IMR-90 (cell line): ENCODE results near the gene RECK. TPM values are rescaled to one million over a fixed set of nuclear protein-coding genes. Genes with fewer than 3 reads are reported as not detected.
A peak's percentile ranks its signal among the peaks of the same experiment; 100 is the strongest.

Experiments used
- ATAC-seq: fragments of 200-7000 bp; cut with Tn5 transposase; 2 replicates; pipeline ENCODE4 v1.9.1; 2020; ENCODE audit warnings: low read depth, mild to moderate bottlenecking, moderate library complexity
- BruUV-seq: library from RNA; stranded (reverse); fragments of 400-500 nt; replicated peaks from 2 replicates; lab custom pipeline; 2021; lab: Mats Ljungman, UMichigan
- CTCF ChIA-PET: fragments of 300-600 bp; formaldehyde crosslinking; extraction: SDS; loops from one replicate; lab custom pipeline; 2021; ENCODE audit warnings: antibody characterized with exemption; lab: Yijun Ruan, JAX
- POLR2A ChIA-PET: fragments of 300-600 bp; sonication (Branson Sonifier 250); formaldehyde crosslinking; loops from one replicate; lab custom pipeline; 2022; ENCODE audit warnings: antibody characterized with exemption; ENCODE audit not compliant: unreplicated experiment; lab: Charles Lee
- DNase-seq: peaks from one replicate; pipeline ENCODE4 v3.0.0; 2013
- H2AFZ ChIP-seq: replicated peaks from 2 replicates; pipeline ENCODE3; 2013; ENCODE audit warnings: low read length, mild to moderate bottlenecking; ENCODE audit not compliant: poor library complexity
- H2AK5ac ChIP-seq: 2 replicates; pipeline ENCODE4 v1.6.1; 2013; ENCODE audit warnings: low read depth, low read length, inconsistent platforms
- H2AK9ac ChIP-seq: replicated peaks from 2 replicates; pipeline ENCODE3; 2013; ENCODE audit warnings: mild to moderate bottlenecking, low read depth, low read length, moderate library complexity; ENCODE audit not compliant: poor library complexity
- H2BK120ac ChIP-seq: 2 replicates; pipeline ENCODE4 v1.6.1; 2013; ENCODE audit warnings: low read depth, low read length, inconsistent platforms
- H2BK15ac ChIP-seq: 3 replicates; pipeline ENCODE4 v1.6.1; 2013; ENCODE audit warnings: low read depth, low read length, inconsistent platforms
- H2BK20ac ChIP-seq: 2 replicates; pipeline ENCODE4 v1.6.1; 2013; ENCODE audit warnings: low read depth, mild to moderate bottlenecking, inconsistent platforms, low read length, moderate library complexity
- H2BK5ac ChIP-seq: 2 replicates; pipeline ENCODE4 v1.6.1; 2013; ENCODE audit warnings: mild to moderate bottlenecking, low read depth, low read length, inconsistent platforms; ENCODE audit not compliant: poor library complexity, severe bottlenecking
- H3K14ac ChIP-seq: replicated peaks from 2 replicates; pipeline ENCODE4 v1.6.1; 2013; ENCODE audit warnings: low read depth, low read length, inconsistent platforms
- H3K18ac ChIP-seq: 2 replicates; pipeline ENCODE4 v1.6.1; 2013; ENCODE audit warnings: low read depth, low read length, control low read depth
- H3K23ac ChIP-seq: 2 replicates; pipeline ENCODE4 v1.6.1; 2013; ENCODE audit warnings: low read depth, low read length, inconsistent platforms
- H3K27ac ChIP-seq: 2 replicates; pipeline ENCODE4 v1.5.1; 2013; ENCODE audit warnings: mild to moderate bottlenecking, control low read depth, low read length; ENCODE audit not compliant: insufficient read depth
- H3K27me3 ChIP-seq: 2 replicates; pipeline ENCODE4 v1.6.1; 2013; ENCODE audit warnings: low read length; ENCODE audit not compliant: control insufficient read depth, insufficient read depth
- H3K36me3 ChIP-seq: 2 replicates; pipeline ENCODE4 v1.6.1; 2013; ENCODE audit warnings: low read length, mixed read lengths; ENCODE audit not compliant: control insufficient read depth, insufficient read depth
- H3K4ac ChIP-seq: 2 replicates; pipeline ENCODE4 v1.6.1; 2013; ENCODE audit warnings: low read depth, low read length, inconsistent platforms
- H3K4me1 ChIP-seq: 2 replicates; pipeline ENCODE4 v1.6.1; 2013; ENCODE audit warnings: low read length, mixed read lengths; ENCODE audit not compliant: control insufficient read depth, insufficient read depth
- H3K4me2 ChIP-seq: 2 replicates; pipeline ENCODE4 v1.6.1; 2013; ENCODE audit warnings: low read depth, mild to moderate bottlenecking, control low read depth, low read length, moderate library complexity
- H3K4me3 ChIP-seq: 2 replicates; pipeline ENCODE4 v1.5.1; 2013; ENCODE audit warnings: low read depth, mild to moderate bottlenecking, control low read depth, low read length, moderate library complexity; ENCODE audit not compliant: insufficient read depth
- H3K56ac ChIP-seq: 2 replicates; pipeline ENCODE4 v1.6.1; 2013; ENCODE audit warnings: low read length, inconsistent platforms; ENCODE audit not compliant: insufficient read depth; ENCODE audit errors: extremely low read depth
- H3K79me1 ChIP-seq, 2 experiments: 2 replicates each; pipeline ENCODE4 v1.6.1; 2013; ENCODE audit warnings: low read length in 2 of 2, inconsistent platforms in 1 of 2, low read depth in 1 of 2
- H3K9ac ChIP-seq: 2 replicates; pipeline ENCODE4 v1.6.1; 2013; ENCODE audit warnings: low read depth, low read length, control low read depth
- H3K9me1 ChIP-seq: 2 replicates; pipeline ENCODE4 v1.6.1; 2013; ENCODE audit warnings: low read length, inconsistent platforms; ENCODE audit not compliant: insufficient read depth
- H3K9me3 ChIP-seq: 2 replicates; pipeline ENCODE4 v1.6.1; 2013; ENCODE audit warnings: low read length; ENCODE audit not compliant: control insufficient read depth, insufficient read depth
- H4K20me1 ChIP-seq: 2 replicates; pipeline ENCODE4 v1.6.1; 2013; ENCODE audit warnings: low read length, inconsistent platforms; ENCODE audit not compliant: insufficient read depth
- H4K5ac ChIP-seq: 2 replicates; pipeline ENCODE4 v1.6.1; 2013; ENCODE audit warnings: mild to moderate bottlenecking, low read depth, low read length, control low read depth
- H4K8ac ChIP-seq, 2 experiments: 2 replicates each; pipeline ENCODE4 v1.6.1; 2013; ENCODE audit warnings: low read depth in 2 of 2, low read length in 2 of 2, control low read depth in 1 of 2, inconsistent platforms in 1 of 2
- H4K91ac ChIP-seq: 2 replicates; pipeline ENCODE4 v1.6.1; 2013; ENCODE audit warnings: low read depth, low read length, inconsistent platforms; ENCODE audit not compliant: insufficient read depth
- CTCF ChIP-seq: conservative IDR thresholded peaks from 2 replicates; pipeline ENCODE4 v1.5.1; 2012; ENCODE audit warnings: mild to moderate bottlenecking, low read depth, low read length, improper control_type of control experiment
- RFX5 ChIP-seq: IDR thresholded peaks from 2 replicates; pipeline ENCODE4 v1.8.0; 2012; ENCODE audit warnings: low read depth, mild to moderate bottlenecking, low read length, moderate library complexity
- WGBS, 2 experiments: methylation state at CpG; one replicate each; pipeline versions ENCODE4 v1.1.5 to v1.1.7; 2013; ENCODE audit warnings: missing lambda C conversion rate in 2 of 2; ENCODE audit not compliant: insufficient read length in 1 of 2; ENCODE audit errors: extremely low coverage in 2 of 2; 5-methylcytosine and 5-hydroxymethylcytosine counted together
- dilution Hi-C: fragments of 300-500 bp; cut with HindIII; formaldehyde crosslinking; loops from one replicate; pipeline ENCODE4 v1.14.3; 2018; ENCODE audit warnings: low sequenced_read_pairs; ENCODE audit not compliant: unreplicated experiment
- in situ Hi-C: fragments of 300-500 bp; cut with MboI; formaldehyde crosslinking; loops from 3 replicates; pipeline ENCODE4 v1.14.3; 2019; ENCODE audit warnings: low sequenced_read_pairs, inconsistent platforms, mixed read lengths
- intact Hi-C: fragments of 100-400 bp; cut with micrococcal nuclease; formaldehyde crosslinking; loops from 2 replicates; pipeline ENCODE4 v1.10.0; 2022
- polyA plus RNA-seq, 3 experiments: library from polyadenylated mRNA; depleted of rRNA; stranded (reverse); fragments of >200 nt; gene quantifications; 2 replicates each; pipeline ENCODE4 v1.2.3, GENCODE V29; 2012; ENCODE audit warnings: low replicate concordance in 1 of 3
- total RNA-seq: library from RNA; depleted of rRNA; stranded (reverse); fragments of >200 nt; gene quantifications from 2 replicates; pipeline ENCODE4 v1.2.3, GENCODE V29; 2012

The RECK gene
- total and polyA plus RNA-seq, 2 of the 4 experiments (the other 2 are of a cell fraction) = 23.5 to 44.0 TPM

GRCh38 chr9:36100532-36100931 is 63.8 kb downstream of the RECK start:
- peaks cover 4% of the 10 kb centered on the region for H3K36me3 ChIP-seq
- TF ChIP-seq CTCF = peak; percentile 22
- no peak for TF ChIP-seq RFX5
- 28% methylated on average over 2 of the region's 3 CpGs; no CpG with 5 or more reads in 1 of the 2 experiments for WGBS, 2 experiments
- no peak overlapping the region; the same call in 1 of the 2 replicates for H2AK5ac ChIP-seq
- H3K18ac ChIP-seq = peak overlapping the region; percentile 78
- no peaks in the 10 kb centered on the region for H3K27me3 ChIP-seq
- 0 out of 3 replicates have a peak overlapping the region, but pooled peaks have one; percentile 22 for H2BK15ac ChIP-seq
- H2AK9ac ChIP-seq = no peak overlapping the region
- peaks cover 16% of the 10 kb centered on the region for H3K4me1 ChIP-seq
- peak overlapping the region; percentile 96 for H2BK5ac ChIP-seq
- no peak overlapping the region; the same call in 1 of the 2 replicates for H3K23ac ChIP-seq
- peak overlapping the region; percentile 96; the same call in 1 of the 2 replicates for H3K27ac ChIP-seq
- peaks cover 3% of the 10 kb centered on the region for H3K9me1 ChIP-seq
- peak overlapping the region; percentile 77 for H3K56ac ChIP-seq
- 0 out of 2 replicates have a peak overlapping the region, but pooled peaks have one; percentile 71 for H3K14ac ChIP-seq
- intact Hi-C loops = loop anchor here (5.0 kb wide), 3 partner anchors 63 to 143 kb away; partner anchors contain the start of genes CLTA, OR2S2 and RECK
- peak overlapping the region; percentile 91 for H2BK120ac ChIP-seq
- DNase-seq (peak; percentile 52), ATAC-seq (peak; percentile 15)
- ChIA-PET CTCF (interaction anchor here (1.0 to 1.9 kb wide), 2 partner anchors 10 to 13 kb away, joined by 3 to 5 read pairs; no protein-coding TSS in a partner anchor), POLR2A (interaction anchor here (0.5 kb wide), 1 partner anchor 75 kb away, joined by 3 read pairs; no protein-coding TSS in a partner anchor)
- peak overlapping the region; percentile 46; the same call in 1 of the 2 replicates for H3K4me2 ChIP-seq
- no peak overlapping the region for H2AFZ ChIP-seq
- H3K79me1 ChIP-seq = peaks cover 6 to 20% of the 10 kb centered on the region in 2 experiments; a peak in 3 of 4 replicates
- peak overlapping the region; percentile 94 for H2BK20ac ChIP-seq
- no peak overlapping the region for H3K4me3 ChIP-seq
- dilution Hi-C loops = no loop called here
- H4K5ac ChIP-seq = peak overlapping the region; percentile 61
- H4K91ac ChIP-seq = peak overlapping the region; percentile 84
- H4K8ac ChIP-seq = peak overlapping the region; percentile 82 to 86
- H3K9me3 ChIP-seq = no peaks in the 10 kb centered on the region
- no peaks in the 10 kb centered on the region for H4K20me1 ChIP-seq
- no TSS peak for BruUV-seq
- in situ Hi-C loops = no loop called here
- peak overlapping the region; percentile 62; the same call in 1 of the 2 replicates for H3K9ac ChIP-seq
- peak overlapping the region; percentile 84 for H3K4ac ChIP-seq
